ENCODE results near the gene XPNPEP1. TPM values are rescaled to one million over a fixed set of nuclear protein-coding genes. Genes with fewer than 3 reads are reported as not detected.

The XPNPEP1 gene
- total RNA-seq, 1 donor from 2014 or later = 80.6 TPM

GRCh38 chr10:109963439-109963838, 40.1 kb upstream of the XPNPEP1 start:
- DNase-seq (ENCODE audit: low spot score) = no peak
- no peaks in the 10 kb centered on the region for H3K9me3 Mint-ChIP-seq (ENCODE audit: low read depth)

GRCh38 chr10:109962247-109962646, 38.9 kb upstream of the XPNPEP1 start:
- Mint-ChIP-seq H3K27me3 (ENCODE audit: low read depth) (no peaks in the 10 kb centered on the region), H3K4me3 (ENCODE audit: unreplicated experiment) (no peak overlapping the region), H3K36me3 (ENCODE audit: low read depth) (no peaks in the 10 kb centered on the region), H3K9me3 (ENCODE audit: low read depth) (no peaks in the 10 kb centered on the region), H3K4me1 (ENCODE audit: low read depth) (peaks cover 74% of the 10 kb centered on the region), H3K27ac (ENCODE audit: unreplicated experiment) (peak overlapping the region; percentile 23)
- DNase-seq (ENCODE audit: low spot score) = no peak
- no peak for TF ChIP-seq CTCF (IDR thresholded peaks at IDR 0.05)

More at GRCh38 chr10:109963439-109963838, 40.1 kb upstream of the XPNPEP1 start:
- no peak for TF ChIP-seq CTCF (IDR thresholded peaks at IDR 0.05)
- Mint-ChIP-seq H3K4me1 (ENCODE audit: low read depth) (peaks cover 81% of the 10 kb centered on the region), H3K4me3 (ENCODE audit: unreplicated experiment) (no peak overlapping the region), H3K27me3 (ENCODE audit: low read depth) (no peaks in the 10 kb centered on the region), H3K27ac (ENCODE audit: unreplicated experiment) (no peak overlapping the region), H3K36me3 (ENCODE audit: low read depth) (no peaks in the 10 kb centered on the region)

GRCh38 chr10:109961174-109962001, 38.1 kb upstream of the XPNPEP1 start:
- Mint-ChIP-seq H3K9me3 (ENCODE audit: low read depth) (no peaks in the 10 kb centered on the region), H3K27ac (ENCODE audit: unreplicated experiment) (peak overlapping the region; percentile 62)
- no peak for DNase-seq (ENCODE audit: low spot score)

DNA sequence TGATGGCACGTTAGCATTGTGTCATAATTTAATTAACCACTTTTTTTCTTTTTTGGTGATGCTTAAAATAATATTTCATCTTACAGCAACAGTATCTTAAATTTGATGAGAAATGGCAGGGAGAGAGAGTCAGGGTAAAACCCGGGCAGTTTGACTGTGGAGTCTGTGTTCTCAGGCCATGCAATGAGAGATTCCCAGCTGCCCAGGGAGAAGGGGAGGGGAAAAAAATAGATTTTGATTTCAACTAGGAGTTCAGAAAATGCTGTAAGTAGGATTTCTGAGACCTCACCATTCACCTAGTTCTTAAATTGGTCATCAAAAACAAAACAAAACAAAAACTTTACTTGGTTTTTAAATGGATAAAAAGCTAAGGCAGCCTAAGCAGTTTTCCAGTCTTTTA, 37.4 kb upstream of the XPNPEP1 start:
- Mint-ChIP-seq H3K27me3 (ENCODE audit: low read depth) (no peaks in the 10 kb centered on the region), H3K9me3 (ENCODE audit: low read depth) (no peaks in the 10 kb centered on the region), H3K4me3 (ENCODE audit: unreplicated experiment) (no peak overlapping the region), H3K27ac (ENCODE audit: unreplicated experiment) (peak overlapping the region; percentile 8), H3K36me3 (ENCODE audit: low read depth) (no peaks in the 10 kb centered on the region), H3K4me1 (ENCODE audit: low read depth) (peaks cover 59% of the 10 kb centered on the region)
- no peak for TF ChIP-seq CTCF (IDR thresholded peaks at IDR 0.05)
- no peak for DNase-seq (ENCODE audit: low spot score)

More at GRCh38 chr10:109961174-109962001, 38.1 kb upstream of the XPNPEP1 start:
- no peak for TF ChIP-seq CTCF (IDR thresholded peaks at IDR 0.05)
- Mint-ChIP-seq H3K4me1 (ENCODE audit: low read depth) (peaks cover 66% of the 10 kb centered on the region), H3K36me3 (ENCODE audit: low read depth) (no peaks in the 10 kb centered on the region), H3K4me3 (ENCODE audit: unreplicated experiment) (peak overlapping the region; percentile 4), H3K27me3 (ENCODE audit: low read depth) (no peaks in the 10 kb centered on the region)

- no peaks in the 10 kb centered on the region for H3K36me3 Mint-ChIP-seq (ENCODE audit: low read depth)
- H3K27ac Mint-ChIP-seq (ENCODE audit: unreplicated experiment) = no peak overlapping the region
- no peak for TF ChIP-seq CTCF (IDR thresholded peaks at IDR 0.05)
- H3K4me3 Mint-ChIP-seq (ENCODE audit: unreplicated experiment) = no peak overlapping the region
- no peaks in the 10 kb centered on the region for H3K9me3 Mint-ChIP-seq (ENCODE audit: low read depth)
- DNase-seq (ENCODE audit: low spot score) = no peak
- peaks cover 48% of the 10 kb centered on the region for H3K4me1 Mint-ChIP-seq (ENCODE audit: low read depth)
- no peaks in the 10 kb centered on the region for H3K27me3 Mint-ChIP-seq (ENCODE audit: low read depth)
Observed at GRCh38 chr10:109959259-109960145, 36.2 kb upstream of the XPNPEP1 start.
